NCI-H2227 (cell line): ENCODE results near the gene CRX.
"Not testable (repeated sequence)": the region's sequence is repeated elsewhere in the genome, so short reads cannot be mapped to it uniquely, and the experiment has no call there.

Experiments used
- DNase-seq: peaks from one replicate; lab custom pipeline; 2025; ENCODE audit not compliant: unreplicated experiment; lab: John Stamatoyannopoulos, UW

Gene CRX

DNA sequence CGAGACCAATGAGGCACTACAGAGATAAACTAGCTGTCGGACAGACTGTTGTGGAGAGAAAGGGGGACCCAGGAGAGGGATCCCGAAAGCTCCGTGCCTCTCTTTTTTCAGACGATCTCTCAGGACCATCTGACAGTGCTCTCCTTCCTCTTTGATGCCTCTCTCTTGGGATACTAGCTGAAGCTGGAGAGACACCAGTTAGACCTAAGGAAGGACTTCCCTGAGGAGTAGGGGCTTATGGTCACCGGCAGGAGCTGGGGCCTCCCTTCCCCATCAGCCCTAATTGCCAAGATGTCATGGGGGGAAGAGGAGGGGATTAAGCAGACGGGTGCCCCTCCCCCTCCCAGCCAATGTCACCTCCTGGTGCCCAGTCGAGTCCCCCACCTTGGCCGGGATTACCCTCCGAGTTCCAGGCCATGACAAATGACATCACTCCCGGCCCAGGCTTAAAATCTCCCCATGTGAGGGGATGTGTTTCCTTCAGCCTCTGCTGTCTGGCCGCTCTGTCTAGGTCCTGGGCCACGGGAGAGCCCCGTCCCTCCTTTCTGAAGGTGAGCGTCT lies at the start of gene CRX:
CRX (plus strand) TSS at position 478 of the 561 bp plus-strand sequence. CDS start 12,507 bp downstream, outside the sequence.
- no peak for DNase-seq

GRCh38 chr19:47776568-47776967 lies 45.2 kb upstream of the CRX start:
- DNase-seq: no peak

- not testable (repeated sequence) for DNase-seq
Measured at GRCh38 chr19:47777245-47778048, 44.3 kb upstream of the CRX start.

DNA sequence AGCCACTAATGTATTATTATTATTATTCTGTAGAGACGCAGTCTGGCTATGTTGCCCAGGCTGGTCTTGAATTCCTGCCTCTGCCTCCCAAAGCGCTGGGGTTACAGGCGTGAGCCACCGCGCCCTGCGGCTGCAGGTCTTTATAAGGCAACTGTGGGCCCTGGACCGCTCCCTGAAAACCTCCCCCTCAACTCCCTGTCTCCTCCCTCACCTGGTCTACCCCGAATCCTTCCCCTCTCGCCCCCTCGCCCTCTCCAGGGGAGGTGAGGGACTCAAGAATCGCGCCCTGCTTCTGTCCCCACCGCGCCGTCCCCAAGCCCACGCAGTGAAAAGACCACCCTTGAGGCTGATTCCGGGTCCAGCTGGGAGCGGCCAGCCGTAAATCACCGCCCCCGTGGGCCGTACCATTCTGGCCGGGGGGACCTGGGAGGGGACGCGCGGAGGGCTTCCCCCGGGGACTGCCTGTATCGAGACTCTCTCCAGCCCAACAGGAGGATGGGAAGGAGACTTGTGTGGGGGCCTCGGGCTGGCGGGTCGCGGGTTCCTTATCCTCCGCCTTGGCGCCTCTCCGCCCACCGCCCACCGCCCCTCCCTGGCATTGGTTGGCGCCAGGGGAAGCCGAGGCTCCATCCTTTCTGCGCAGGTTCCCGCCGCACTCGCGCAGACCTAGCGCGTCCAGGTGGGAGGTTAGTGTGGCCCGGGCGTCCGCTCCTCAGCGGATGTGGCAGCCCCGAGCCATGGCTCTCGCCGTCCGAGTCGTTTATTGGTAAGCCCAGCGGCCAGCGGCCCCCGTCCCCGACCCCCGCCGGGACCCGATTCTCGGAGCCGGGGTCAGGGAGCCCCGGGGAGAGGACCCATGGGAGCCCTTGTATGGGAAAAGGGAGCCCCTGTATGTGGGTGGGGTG lies 43.4 kb upstream of the CRX start, which contains the start of gene SELENOW:
SELENOW (plus strand) TSS at position 655 of the 905 bp plus-strand sequence; CDS start at position 738, 83 bp downstream.
- peak; percentile 91 for DNase-seq

- no peak for DNase-seq
Measured at GRCh38 chr19:47778954-47779351, 42.8 kb upstream of the CRX start.

- DNase-seq: no peak
Measured at GRCh38 chr19:47779524-47780214, 42.1 kb upstream of the CRX start.

- DNase-seq: no peak
Measured at GRCh38 chr19:47780215-47780551, 41.6 kb upstream of the CRX start.

- no peak for DNase-seq
Measured at GRCh38 chr19:47781590-47782262, 40.0 kb upstream of the CRX start.

DNA sequence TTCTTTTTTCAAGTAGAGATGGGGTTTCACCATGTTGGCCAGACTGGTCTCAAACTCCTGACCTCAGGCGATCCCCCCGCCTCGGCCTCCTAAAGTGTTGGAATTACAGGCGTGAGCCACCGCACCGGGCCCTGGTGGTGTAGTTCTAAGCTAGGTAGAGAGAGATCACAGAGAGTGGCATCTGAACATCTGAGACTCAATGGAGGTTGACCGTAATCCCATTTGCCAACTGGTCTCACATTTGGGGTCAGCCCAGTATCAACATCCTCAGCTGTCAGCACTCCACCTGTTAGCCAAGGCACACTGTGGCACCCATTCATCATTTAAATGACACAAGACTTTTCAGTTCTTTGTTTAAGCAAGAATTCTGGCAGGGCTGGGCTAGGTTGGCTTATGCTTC lies 35.2 kb upstream of the CRX start:
- no peak for DNase-seq

- DNase-seq: not testable (repeated sequence)
Measured at GRCh38 chr19:47787307-47787706, 34.4 kb upstream of the CRX start.

DNA sequence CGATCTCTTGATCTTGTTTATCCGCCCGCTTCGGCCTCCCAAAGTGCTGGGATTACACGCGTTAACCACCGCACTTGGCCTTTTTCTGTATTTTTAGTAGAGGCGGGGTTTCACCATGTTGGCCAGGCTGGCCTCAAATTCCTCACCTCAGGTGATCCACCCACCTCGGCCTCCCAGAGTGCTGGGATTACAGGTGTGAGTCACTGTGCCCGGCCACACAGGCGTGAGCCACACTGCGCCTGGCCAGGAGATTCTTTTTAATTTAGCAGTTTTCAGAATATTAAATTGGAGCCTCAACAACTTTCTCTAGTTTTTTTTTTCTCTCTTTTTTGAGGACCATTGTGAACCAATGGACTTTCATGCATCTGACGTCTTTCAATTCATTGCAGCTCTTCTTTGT lies 31.9 kb upstream of the CRX start:
- not testable (repeated sequence) for DNase-seq

DNA sequence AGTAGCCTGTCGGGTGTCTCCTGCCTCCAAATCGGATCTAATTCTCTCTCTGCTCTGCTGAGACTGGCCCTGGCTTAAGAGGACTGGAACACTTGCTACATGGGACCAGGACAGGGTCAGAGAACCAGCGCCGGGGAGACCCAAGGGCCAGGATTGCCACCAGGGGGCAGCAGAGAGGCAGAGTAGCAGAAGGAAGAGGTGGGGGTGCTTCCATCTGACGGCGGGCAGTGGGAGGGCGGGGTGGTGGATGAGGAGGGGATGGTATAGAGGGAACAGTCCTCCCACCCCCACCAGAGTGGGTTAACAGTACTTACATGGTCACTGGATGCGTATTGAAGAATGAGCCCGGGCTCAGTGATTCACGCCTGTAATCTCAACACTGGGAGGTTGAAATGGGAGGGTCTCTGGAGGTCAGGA lies 31.3 kb upstream of the CRX start:
- DNase-seq: peak; percentile 21

DNA sequence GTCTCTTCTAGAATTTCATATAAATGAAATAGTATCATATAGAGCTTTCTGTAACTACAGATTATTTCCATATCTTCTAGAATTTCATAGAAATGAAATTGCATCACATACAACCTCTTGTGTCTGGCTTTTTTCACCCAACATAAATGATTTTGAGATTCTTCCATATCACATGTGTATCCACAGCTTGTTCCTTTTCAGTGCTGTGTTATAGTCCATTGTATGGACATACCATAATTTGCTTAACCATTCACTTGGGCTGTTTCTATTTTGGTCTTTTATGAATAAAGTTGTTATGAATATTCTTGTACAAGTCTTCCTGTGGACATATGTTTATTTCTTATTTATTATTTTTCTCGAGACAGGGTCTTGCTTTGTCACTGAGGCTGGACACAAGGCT lies 29.1 kb upstream of the CRX start:
- DNase-seq: no peak

DNA sequence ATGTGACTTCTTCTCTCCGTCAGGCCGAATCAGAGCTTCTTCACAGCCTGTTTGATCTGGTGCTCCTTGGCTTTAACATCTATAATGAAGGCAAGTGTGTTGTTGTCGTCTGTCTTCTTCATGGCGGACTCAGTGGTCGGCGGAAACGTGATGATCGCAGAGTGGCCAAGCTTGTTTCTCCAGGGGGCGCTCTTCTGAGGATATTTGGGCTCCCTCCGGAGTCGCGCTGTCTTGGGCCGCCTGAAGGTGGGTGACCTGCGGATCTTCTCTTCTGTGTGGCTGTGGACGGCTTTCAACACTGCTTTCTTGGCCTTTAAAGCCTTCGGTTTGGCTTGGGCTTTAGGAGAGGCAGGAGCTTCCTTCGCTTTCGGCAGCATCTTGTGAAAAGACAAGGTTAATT lies 27.2 kb upstream of the CRX start:
- DNase-seq: no peak

DNA sequence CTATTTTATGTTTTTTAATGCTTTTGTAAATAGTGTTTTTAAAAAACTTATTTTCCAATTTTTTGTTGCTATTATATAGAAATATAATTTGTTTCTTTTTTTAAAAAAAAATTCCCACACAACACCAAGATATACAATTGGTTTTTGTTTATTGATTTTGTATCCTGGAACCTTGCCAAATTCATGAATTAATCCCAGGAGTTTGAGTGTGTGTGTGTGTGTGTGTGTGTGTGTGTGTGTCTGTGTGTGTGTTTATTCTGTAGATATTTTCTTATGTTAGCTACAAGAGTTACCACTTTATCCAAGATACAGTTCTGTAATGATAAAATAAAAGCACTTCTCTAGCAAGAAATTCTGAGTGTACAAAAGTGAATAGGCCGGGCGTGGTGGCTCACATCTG lies 25.0 kb upstream of the CRX start:
- DNase-seq: no peak

GRCh38 chr19:47797996-47798903 lies 23.5 kb upstream of the CRX start:
- DNase-seq: no peak

GRCh38 chr19:47798904-47799266 lies 22.9 kb upstream of the CRX start:
- DNase-seq: no peak

DNA sequence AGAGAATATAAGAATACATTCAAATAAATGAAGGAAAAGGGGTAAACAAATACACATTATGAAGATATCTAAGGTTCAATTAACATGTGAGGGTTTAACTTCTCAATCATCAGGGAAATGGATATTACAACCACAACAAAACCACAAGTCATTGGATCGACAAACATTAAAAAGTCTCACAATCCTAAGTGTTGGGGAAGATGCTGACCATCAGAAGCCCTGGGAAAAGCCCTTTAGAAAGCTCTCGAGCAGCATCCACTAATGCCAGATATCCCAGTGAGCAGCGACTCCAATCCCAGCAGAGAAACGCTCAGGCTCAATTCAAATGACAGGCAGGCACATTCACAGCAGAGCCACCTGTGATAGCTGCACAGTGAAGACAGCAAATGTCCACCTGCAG lies 20.5 kb upstream of the CRX start:
- no peak for DNase-seq

DNA sequence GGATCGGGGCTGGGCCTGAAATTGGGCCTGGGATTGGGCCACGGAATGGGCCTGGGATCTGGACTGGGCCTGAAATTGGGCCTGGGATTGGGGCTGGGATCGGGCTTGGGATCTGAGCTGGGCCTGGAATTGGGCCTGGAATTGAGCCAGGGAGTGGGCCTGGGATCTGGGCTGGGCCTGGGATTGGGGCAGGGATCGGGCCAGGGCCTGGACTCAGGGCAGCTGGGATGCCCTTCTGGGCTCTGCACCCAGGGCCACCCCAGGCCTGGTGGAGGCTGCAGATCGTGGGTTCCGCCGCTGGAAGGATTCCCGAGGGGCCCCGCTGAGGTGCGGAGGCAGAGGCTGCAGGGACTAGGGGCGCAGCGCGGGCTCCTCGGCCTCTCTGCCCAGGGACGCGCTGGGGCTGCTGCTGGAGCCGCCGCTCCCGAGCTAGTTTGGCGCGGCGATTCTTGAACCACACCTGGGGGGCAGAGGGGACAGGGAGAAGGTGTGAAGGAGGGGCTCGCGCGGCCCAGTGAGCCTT lies 19.2 kb upstream of the CRX start:
- no peak for DNase-seq
